Left lung (tissue), 10 donors: ENCODE measurements around the gene MTOR. TPM values are rescaled to one million over a fixed set of nuclear protein-coding genes. Genes with fewer than 3 reads are reported as not detected.
A peak's percentile ranks its signal among the peaks of the same experiment; 100 is the strongest.
"Not testable (repeated sequence)": the region's sequence is repeated elsewhere in the genome, so short reads cannot be mapped to it uniquely, and the experiment has no call there.

ENCODE experiments used
- ATAC-seq: fragments of 200-7000 bp; cut with Tn5 transposase; one replicate; pipeline ENCODE4 v1.9.1; 2020; ENCODE audit warnings: moderate library complexity
- DNase-seq, 4 donors: peaks; one replicate each; pipeline ENCODE4 v3.0.0-alpha.2; 2013 to 2020
- H3K27ac ChIP-seq, 2 donors: fragments of 200-600 bp; sonication (generic) in 1 of 2; one replicate each; pipeline versions ENCODE4 v1.5.0 to v1.8.0; 2020 to 2021
- H3K27me3 ChIP-seq, 2 donors: fragments of 200-600 bp; sonication (generic) in 1 of 2; one replicate each; pipeline versions ENCODE4 v1.5.0 to v1.8.0; 2020 to 2021
- H3K36me3 ChIP-seq, 2 donors: fragments of 200-600 bp; sonication (generic) in 1 of 2; one replicate each; pipeline versions ENCODE4 v1.5.0 to v1.8.0; 2020 to 2021
- H3K4me1 ChIP-seq, 2 donors: fragments of 200-600 bp; one replicate each; pipeline ENCODE4 v1.8.0; 2021
- H3K4me3 ChIP-seq, 2 donors: fragments of 200-600 bp; sonication (generic) in 1 of 2; one replicate each; pipeline versions ENCODE4 v1.5.0 to v1.8.0; 2020 to 2021; ENCODE audit warnings: mild to moderate bottlenecking in 1 of 2
- H3K9me3 ChIP-seq, 2 donors: fragments of 200-600 bp; sonication (generic) in 1 of 2; one replicate each; pipeline versions ENCODE4 v1.5.0 to v1.8.0; 2020 to 2021
- intact Hi-C, 2 donors: fragments of 100-400 bp; cut with DNase I; formaldehyde crosslinking; loops; one replicate each; pipeline versions ENCODE4 v1.11.2 to v1.14.2; 2022
- polyA plus RNA-seq, 6 donors: library from polyadenylated mRNA; unstranded; fragments of 120-200 nt; gene quantifications; one replicate each; pipeline ENCODE4 v1.2.1, GENCODE V29; 2013; ENCODE audit not compliant: insufficient read length in 6 of 6
- total RNA-seq, 2 donors: library from RNA; stranded (reverse); fragmentation: NEBNext Ultra II Directional; extraction: Animal tissue kit (Norgen Biotek cat#: 25700); gene quantifications; one replicate each; pipeline ENCODE4 v1.2.1, GENCODE V29; 2021
- TF ChIP-seq, protein P1 (sequence below), 2 donors: fragments of 200-600 bp; sonication (generic) in 1 of 2; IDR thresholded peaks; one replicate each; pipeline versions ENCODE4 v1.5.0 to v1.8.0; 2021; ENCODE audit warnings: antibody characterized with exemption in 2 of 2
- donor health status: DM: no; HTN: yes; CAD: no.
- donor health status: DM: no; HTN: no; CAD: no.

MTOR gene
- total and polyA plus RNA-seq, 8 donors, result 38.0 to 45.4 (median 39.9) TPM

- no peak for ATAC-seq
- H3K4me3 ChIP-seq, result peak overlapping the region in 1 of 2 donors; percentile 91
- peaks cover 23 to 38% of the 10 kb centered on the region in 2 donors for H3K4me1 ChIP-seq
- no peak for DNase-seq
- H3K9me3 ChIP-seq, result no peaks in the 10 kb centered on the region
- H3K36me3 ChIP-seq, result no peaks in the 10 kb centered on the region
- peak overlapping the region in 1 of 2 donors; percentile 48 for H3K27ac ChIP-seq
- intact Hi-C loops, result no loop called here
- TF ChIP-seq, protein P1, sequence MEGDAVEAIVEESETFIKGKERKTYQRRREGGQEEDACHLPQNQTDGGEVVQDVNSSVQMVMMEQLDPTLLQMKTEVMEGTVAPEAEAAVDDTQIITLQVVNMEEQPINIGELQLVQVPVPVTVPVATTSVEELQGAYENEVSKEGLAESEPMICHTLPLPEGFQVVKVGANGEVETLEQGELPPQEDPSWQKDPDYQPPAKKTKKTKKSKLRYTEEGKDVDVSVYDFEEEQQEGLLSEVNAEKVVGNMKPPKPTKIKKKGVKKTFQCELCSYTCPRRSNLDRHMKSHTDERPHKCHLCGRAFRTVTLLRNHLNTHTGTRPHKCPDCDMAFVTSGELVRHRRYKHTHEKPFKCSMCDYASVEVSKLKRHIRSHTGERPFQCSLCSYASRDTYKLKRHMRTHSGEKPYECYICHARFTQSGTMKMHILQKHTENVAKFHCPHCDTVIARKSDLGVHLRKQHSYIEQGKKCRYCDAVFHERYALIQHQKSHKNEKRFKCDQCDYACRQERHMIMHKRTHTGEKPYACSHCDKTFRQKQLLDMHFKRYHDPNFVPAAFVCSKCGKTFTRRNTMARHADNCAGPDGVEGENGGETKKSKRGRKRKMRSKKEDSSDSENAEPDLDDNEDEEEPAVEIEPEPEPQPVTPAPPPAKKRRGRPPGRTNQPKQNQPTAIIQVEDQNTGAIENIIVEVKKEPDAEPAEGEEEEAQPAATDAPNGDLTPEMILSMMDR (IDR thresholded peaks at IDR 0.05), result no peak
- no peaks in the 10 kb centered on the region for H3K27me3 ChIP-seq
Observed at GRCh38 chr1:11272544-11272831, 10.1 kb upstream of the MTOR start.

GRCh38 chr1:11267350-11268337, 5.3 kb upstream of the MTOR start:
- DNase-seq, H3K4me1 ChIP-seq, H3K36me3 ChIP-seq, H3K4me3 ChIP-seq, H3K27ac ChIP-seq, intact Hi-C loops, H3K9me3 ChIP-seq, H3K27me3 ChIP-seq, ATAC-seq: not testable (repeated sequence)

GRCh38 chr1:11266268-11267074, 4.1 kb upstream of the MTOR start:
- TF ChIP-seq, protein P1 (IDR thresholded peaks at IDR 0.05), result no peak
- DNase-seq (no peak), ATAC-seq (no peak)
- Histone ChIP-seq H3K27ac (no peak overlapping the region), H3K4me3 (no peak overlapping the region), H3K27me3 (no peaks in the 10 kb centered on the region), H3K4me1 (peaks cover 0 to 8% of the 10 kb centered on the region in 2 donors), H3K36me3 (no peaks in the 10 kb centered on the region), H3K9me3 (no peaks in the 10 kb centered on the region)
- intact Hi-C loops, result no loop called here

DNA sequence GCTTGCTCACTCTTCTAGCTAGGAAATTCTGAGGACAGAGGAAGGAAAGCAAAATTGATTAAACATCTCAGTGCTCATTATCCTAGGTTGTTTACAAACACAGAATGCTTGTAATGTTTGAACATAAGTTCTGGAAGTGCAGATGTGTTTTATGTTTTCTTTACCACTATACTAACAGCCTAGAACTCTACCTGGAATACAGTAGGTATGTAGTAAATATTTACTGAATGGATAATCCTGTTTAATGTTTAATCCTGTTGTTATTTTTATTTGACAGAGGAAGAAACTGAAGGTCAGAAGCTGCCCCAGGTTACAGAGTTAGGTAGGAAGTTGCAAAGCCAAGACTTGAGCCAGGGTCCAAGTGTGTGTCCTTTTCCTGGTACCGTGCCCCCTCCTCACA, 6.1 kb downstream of the MTOR start:
- H3K9me3 ChIP-seq, result no peaks in the 10 kb centered on the region
- no peak overlapping the region for H3K4me3 ChIP-seq
- peaks cover 0 to 81% of the 10 kb centered on the region in 2 donors for H3K36me3 ChIP-seq
- no peak for DNase-seq
- TF ChIP-seq, protein P1 (IDR thresholded peaks at IDR 0.05), result no peak
- no peaks in the 10 kb centered on the region for H3K27me3 ChIP-seq
- peaks cover 0 to 9% of the 10 kb centered on the region in 2 donors for H3K4me1 ChIP-seq
- no peak for ATAC-seq
- intact Hi-C loops, result no loop called here
- H3K27ac ChIP-seq, result no peak overlapping the region

GRCh38 chr1:11253226-11253625, 9.1 kb downstream of the MTOR start:
- ATAC-seq, result no peak
- Histone ChIP-seq H3K9me3 (no peaks in the 10 kb centered on the region), H3K4me1 (no peaks in the 10 kb centered on the region), H3K27ac (no peak overlapping the region), H3K4me3 (no peak overlapping the region), H3K36me3 (peaks cover 0 to 87% of the 10 kb centered on the region in 2 donors), H3K27me3 (no peaks in the 10 kb centered on the region)
- intact Hi-C loops, result no loop called here
- TF ChIP-seq, protein P1 (IDR thresholded peaks at IDR 0.05), result no peak
- DNase-seq, result no peak
